Vagina (tissue), 2 donors: ENCODE results near the gene PCSK6. TPM values are rescaled to one million over a fixed set of nuclear protein-coding genes. Genes with fewer than 3 reads are reported as not detected.

Source experiments
- DNase-seq, 2 donors: peaks; one replicate each; pipeline ENCODE4 v3.0.0-alpha.2; 2017; ENCODE audit errors: extremely low spot score in 2 of 2
- H3K27ac ChIP-seq: fragments of 200-600 bp; sonication (generic); one replicate; pipeline ENCODE4 v1.5.1; 2019
- H3K27me3 ChIP-seq: fragments of 200-600 bp; sonication (generic); one replicate; pipeline ENCODE4 v1.5.1; 2019
- H3K36me3 ChIP-seq, 2 donors: fragments of 200-600 bp; sonication (generic); one replicate each; pipeline ENCODE4 v1.5.1; 2017 to 2019
- H3K4me1 ChIP-seq: fragments of 200-600 bp; sonication (generic); one replicate; pipeline ENCODE4 v1.5.1; 2019
- H3K4me3 ChIP-seq, 2 donors: fragments of 200-600 bp; sonication (generic); 1 replicate in 1 of 2; 2 replicates in 1 of 2; pipeline ENCODE4 v1.5.1; 2016 to 2019
- H3K9me3 ChIP-seq: fragments of 200-600 bp; sonication (generic); one replicate; pipeline ENCODE4 v1.5.1; 2019
- POLR2A ChIP-seq, 2 donors: fragments of 450-650 bp; IDR thresholded peaks; one replicate each; pipeline ENCODE4 v1.6.1; 2017; ENCODE audit warnings: antibody characterized with exemption in 2 of 2, mild to moderate bottlenecking in 2 of 2, moderate library complexity in 2 of 2
- POLR2AphosphoS5 ChIP-seq, 2 donors: sonication (generic); formaldehyde crosslinking; IDR thresholded peaks; one replicate each; pipeline ENCODE4 v1.9.0; 2017; ENCODE audit warnings: antibody characterized with exemption in 2 of 2, mild to moderate bottlenecking in 2 of 2, low read depth in 1 of 2; ENCODE audit not compliant: insufficient read depth in 1 of 2
- intact Hi-C: fragments of 100-400 bp; cut with DNase I; formaldehyde crosslinking; loops from one replicate; pipeline ENCODE4 v1.15.1; 2023
- total RNA-seq: library from RNA; depleted of rRNA; stranded (reverse); fragments of >200 nt; gene quantifications from one replicate; pipeline ENCODE4 v1.2.3, GENCODE V29; 2016
- TF ChIP-seq, protein P1 (sequence below), 3 experiments: fragments of 450-650 bp in 2 of 3; fragments of 200-600 bp in 1 of 3; sonication (generic) in 1 of 3; IDR thresholded peaks; one replicate each; pipeline ENCODE4 v1.5.1; 2017 to 2019; ENCODE audit warnings: antibody characterized with exemption in 3 of 3, mild to moderate bottlenecking in 2 of 3, moderate library complexity in 2 of 3

The PCSK6 gene
- total RNA-seq, 1 donor from 2014 or later, result 7.4 TPM

DNA sequence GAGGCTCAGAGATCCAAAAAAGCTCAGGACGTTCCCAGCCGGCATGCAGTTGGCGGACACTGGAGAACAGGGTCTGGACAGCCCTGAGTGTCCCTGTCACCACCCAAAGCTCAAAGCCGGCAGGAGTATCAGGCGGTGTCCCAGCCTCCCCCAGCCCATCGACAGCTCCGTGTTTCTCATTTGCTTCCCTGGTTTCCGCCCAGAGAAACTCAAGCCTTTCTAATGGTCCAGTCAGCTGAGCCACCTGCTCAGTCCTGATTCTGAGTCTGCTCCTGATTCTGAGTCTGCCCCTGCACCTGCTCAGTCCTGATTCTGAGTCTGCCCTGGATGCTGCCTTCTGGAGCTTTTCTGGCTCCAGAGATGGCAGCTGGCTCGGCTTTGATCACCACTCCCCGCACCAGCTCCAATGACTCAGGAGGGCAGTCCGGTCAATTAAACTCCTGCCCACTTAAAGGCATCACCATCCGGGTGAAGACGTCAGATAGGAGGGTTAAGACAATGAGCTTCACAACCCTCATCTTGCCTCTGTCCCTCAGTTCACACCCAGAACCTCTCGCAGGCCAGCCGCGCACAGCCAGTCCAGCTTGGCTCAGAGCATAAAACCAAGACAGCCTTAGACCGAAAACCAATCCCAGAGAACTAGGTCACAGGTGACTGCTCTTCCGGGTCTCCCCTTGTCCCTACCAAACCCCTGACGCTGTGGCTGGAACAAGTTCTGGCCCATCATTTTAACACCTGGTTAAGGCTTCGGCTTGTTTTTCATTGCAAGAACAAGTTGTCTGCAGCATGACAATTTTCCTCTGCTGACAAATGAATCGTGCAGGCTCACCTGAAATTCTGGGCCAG is 6.8 kb downstream of the PCSK6 start:
- DNase-seq, result no peak
- no peak overlapping the region for H3K27ac ChIP-seq
- H3K9me3 ChIP-seq, result no peaks in the 10 kb centered on the region
- intact Hi-C loops, result no loop called here
- no peaks in the 10 kb centered on the region for H3K36me3 ChIP-seq
- no peaks in the 10 kb centered on the region for H3K4me1 ChIP-seq
- H3K27me3 ChIP-seq, result no peaks in the 10 kb centered on the region
- no peak overlapping the region for H3K4me3 ChIP-seq
- TF ChIP-seq, protein P1, sequence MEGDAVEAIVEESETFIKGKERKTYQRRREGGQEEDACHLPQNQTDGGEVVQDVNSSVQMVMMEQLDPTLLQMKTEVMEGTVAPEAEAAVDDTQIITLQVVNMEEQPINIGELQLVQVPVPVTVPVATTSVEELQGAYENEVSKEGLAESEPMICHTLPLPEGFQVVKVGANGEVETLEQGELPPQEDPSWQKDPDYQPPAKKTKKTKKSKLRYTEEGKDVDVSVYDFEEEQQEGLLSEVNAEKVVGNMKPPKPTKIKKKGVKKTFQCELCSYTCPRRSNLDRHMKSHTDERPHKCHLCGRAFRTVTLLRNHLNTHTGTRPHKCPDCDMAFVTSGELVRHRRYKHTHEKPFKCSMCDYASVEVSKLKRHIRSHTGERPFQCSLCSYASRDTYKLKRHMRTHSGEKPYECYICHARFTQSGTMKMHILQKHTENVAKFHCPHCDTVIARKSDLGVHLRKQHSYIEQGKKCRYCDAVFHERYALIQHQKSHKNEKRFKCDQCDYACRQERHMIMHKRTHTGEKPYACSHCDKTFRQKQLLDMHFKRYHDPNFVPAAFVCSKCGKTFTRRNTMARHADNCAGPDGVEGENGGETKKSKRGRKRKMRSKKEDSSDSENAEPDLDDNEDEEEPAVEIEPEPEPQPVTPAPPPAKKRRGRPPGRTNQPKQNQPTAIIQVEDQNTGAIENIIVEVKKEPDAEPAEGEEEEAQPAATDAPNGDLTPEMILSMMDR (IDR thresholded peaks at IDR 0.05), result no peak
- TF ChIP-seq POLR2AphosphoS5 (IDR thresholded peaks at IDR 0.05; ENCODE audit: insufficient read depth in 1 of 2, low read depth in 1 of 2) (no peak), POLR2A (IDR thresholded peaks at IDR 0.05) (no peak)

DNA sequence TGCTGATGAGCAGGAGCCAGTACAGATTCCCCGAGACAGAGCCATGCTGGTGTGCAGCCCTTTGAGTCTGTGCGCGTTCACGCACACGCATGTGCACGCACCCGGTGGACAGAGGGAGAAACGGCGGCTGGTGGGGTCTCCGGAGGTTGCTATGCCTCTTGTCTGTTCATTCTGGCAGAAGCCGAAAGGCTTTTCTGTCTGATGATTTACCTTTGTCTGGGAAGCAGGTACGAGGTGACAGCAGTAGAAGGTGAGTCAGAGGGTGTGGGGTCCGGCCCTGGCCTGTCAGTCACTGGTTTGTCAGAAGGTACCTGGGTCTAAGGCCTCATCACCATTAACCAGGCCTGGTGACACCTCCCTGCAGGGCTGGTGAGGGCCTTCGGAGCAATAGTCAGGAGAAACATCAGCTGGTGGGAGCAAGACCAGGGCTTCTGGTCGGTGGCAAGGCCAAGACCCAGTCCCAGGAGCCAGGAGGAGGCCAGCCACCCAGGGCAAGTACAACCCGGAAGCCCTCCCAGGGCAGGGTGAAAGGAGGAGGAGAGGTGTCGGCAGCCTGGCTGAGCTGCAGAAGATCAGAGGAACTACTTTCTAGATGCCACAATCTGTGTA is 7.5 kb downstream of the PCSK6 start:
- intact Hi-C loops, result no loop called here
- Histone ChIP-seq H3K36me3 (no peaks in the 10 kb centered on the region), H3K9me3 (no peaks in the 10 kb centered on the region), H3K27me3 (no peaks in the 10 kb centered on the region), H3K27ac (no peak overlapping the region), H3K4me1 (no peaks in the 10 kb centered on the region), H3K4me3 (no peak overlapping the region)
- DNase-seq, result no peak
- no peak for TF ChIP-seq POLR2A (IDR thresholded peaks at IDR 0.05)
- TF ChIP-seq, protein P1 (IDR thresholded peaks at IDR 0.05), result no peak
- TF ChIP-seq POLR2AphosphoS5 (IDR thresholded peaks at IDR 0.05; ENCODE audit: insufficient read depth in 1 of 2, low read depth in 1 of 2), result no peak

DNA sequence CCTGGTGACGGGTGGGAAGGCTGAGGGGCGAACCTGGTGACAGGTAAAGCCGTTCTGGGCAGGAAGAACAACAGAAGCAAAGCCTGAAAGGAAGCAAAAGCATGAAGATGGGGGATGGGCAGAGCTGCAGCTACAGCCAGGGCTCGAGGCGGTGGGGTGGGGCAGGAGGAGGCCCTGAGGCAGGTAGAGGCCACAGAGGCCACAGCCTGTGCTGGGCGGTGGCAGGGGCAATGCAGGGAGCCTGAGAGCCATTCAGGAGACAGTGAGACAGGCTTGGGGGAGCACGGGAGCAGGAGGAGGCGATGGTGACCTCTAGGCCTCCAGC is 8.2 kb downstream of the PCSK6 start:
- H3K4me3 ChIP-seq, result no peak overlapping the region
- no peaks in the 10 kb centered on the region for H3K27me3 ChIP-seq
- no peaks in the 10 kb centered on the region for H3K9me3 ChIP-seq
- H3K27ac ChIP-seq, result no peak overlapping the region
- H3K36me3 ChIP-seq, result no peaks in the 10 kb centered on the region
- intact Hi-C loops, result no loop called here
- H3K4me1 ChIP-seq, result no peaks in the 10 kb centered on the region
- TF ChIP-seq POLR2A (IDR thresholded peaks at IDR 0.05), result no peak
- TF ChIP-seq, protein P1 (IDR thresholded peaks at IDR 0.05), result no peak
- TF ChIP-seq POLR2AphosphoS5 (IDR thresholded peaks at IDR 0.05; ENCODE audit: insufficient read depth in 1 of 2, low read depth in 1 of 2), result no peak
- DNase-seq, result no peak

DNA sequence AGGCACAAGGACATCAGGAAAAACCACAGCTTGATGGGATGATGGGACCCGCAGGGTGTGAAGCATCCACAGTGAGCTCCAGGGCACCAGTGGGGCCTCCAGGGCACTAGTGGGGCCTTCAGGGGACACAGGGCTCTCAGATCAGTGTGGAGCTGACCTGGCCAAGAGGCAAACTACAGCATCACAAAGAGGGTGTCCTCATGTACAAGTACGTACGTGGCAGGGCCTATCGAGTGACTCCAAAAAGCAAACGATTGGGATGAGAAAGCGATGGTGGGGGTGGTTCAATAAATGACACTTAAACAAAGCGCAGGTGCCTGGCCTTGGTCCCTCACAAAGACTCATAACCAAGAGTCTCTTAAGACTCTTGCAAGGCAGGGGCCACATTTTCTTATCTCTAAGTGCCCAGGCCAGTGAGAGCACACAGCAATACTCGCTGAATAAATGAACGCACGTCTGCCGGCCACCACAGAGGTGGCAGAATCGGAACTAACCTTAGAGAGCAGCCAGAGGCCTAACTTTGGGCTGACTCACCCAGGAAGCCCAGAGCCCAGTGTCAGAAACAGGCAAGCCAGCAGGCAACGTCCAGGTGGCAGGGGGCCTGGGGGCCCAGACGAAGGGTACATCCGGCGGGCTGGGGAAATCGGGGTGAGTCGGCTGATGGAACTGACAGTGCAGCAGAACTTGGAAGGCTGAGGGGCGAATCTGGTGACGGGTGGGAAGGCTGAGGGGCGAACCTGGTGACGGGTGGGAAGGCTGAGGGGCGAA is 8.7 kb downstream of the PCSK6 start:
- no peak overlapping the region for H3K27ac ChIP-seq
- TF ChIP-seq POLR2A (IDR thresholded peaks at IDR 0.05) (no peak), POLR2AphosphoS5 (IDR thresholded peaks at IDR 0.05; ENCODE audit: insufficient read depth in 1 of 2, low read depth in 1 of 2) (no peak)
- TF ChIP-seq, protein P1 (IDR thresholded peaks at IDR 0.05), result no peak
- intact Hi-C loops, result no loop called here

More for the DNA sequence above, 8.7 kb downstream of the PCSK6 start:
- no peaks in the 10 kb centered on the region for H3K4me1 ChIP-seq
- no peaks in the 10 kb centered on the region for H3K27me3 ChIP-seq
- no peak for DNase-seq
- no peaks in the 10 kb centered on the region for H3K36me3 ChIP-seq
- H3K4me3 ChIP-seq, result no peak overlapping the region
- H3K9me3 ChIP-seq, result no peaks in the 10 kb centered on the region
